Erythroblast (primary cell): ENCODE results near the gene IQCK.

Experiments
- GATA1 ChIP-seq: IDR thresholded peaks from 2 replicates; pipeline ENCODE4 v1.6.1; 2011; ENCODE audit warnings: low read depth, mild to moderate bottlenecking, control low read depth, low read length, moderate library complexity
- POLR2A ChIP-seq: IDR thresholded peaks from 2 replicates; pipeline ENCODE4 v1.6.1; 2011; ENCODE audit warnings: mild to moderate bottlenecking, low read length

DNA sequence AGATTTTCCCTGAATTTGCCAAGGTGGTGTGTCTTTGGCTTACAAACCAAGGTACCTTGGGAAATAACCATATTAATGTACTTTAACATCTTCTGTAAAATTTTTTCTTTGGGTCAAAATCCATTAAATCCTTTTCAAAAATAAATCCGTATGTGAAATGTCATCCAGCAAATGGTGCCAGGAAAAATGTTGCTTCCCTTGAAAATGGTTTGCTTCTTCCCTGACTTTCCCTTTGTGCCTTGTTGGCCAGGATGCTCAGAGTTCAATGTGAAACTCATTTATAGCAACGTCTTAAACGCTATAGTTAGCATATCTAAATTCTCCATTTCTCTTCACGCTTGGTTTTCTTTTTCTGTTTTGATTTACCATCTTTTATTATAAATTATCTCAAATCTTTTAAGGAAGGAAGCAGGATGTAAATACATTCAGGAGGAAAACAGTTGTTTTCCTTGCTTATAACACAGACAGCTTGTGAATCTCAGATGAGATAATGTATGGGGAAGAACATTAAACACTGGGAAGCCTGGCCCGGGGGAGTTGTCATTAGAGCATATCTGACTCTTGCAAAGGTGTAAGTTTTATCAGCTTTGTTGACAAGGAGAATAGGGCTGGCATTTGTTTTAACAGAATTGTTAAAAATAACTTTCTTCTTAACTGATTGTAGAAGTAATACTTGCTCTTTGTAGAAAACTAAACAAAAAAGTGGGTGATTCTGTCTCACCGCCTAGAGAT lies 124.5 kb downstream of the IQCK start:
- TF ChIP-seq POLR2A = no peak
- TF ChIP-seq GATA1 = no peak
